GM12873 (cell line): ENCODE measurements around the gene GDNF.

Experiments
- CTCF ChIP-seq: IDR thresholded peaks from 2 replicates; pipeline ENCODE4 v1.5.1; 2012; ENCODE audit warnings: low read depth, mild to moderate bottlenecking, moderate library complexity, low read length, control low read depth; ENCODE audit not compliant: insufficient read depth; ENCODE audit errors: missing control alignments

GDNF gene

GRCh38 chr5:37839407-37840052, at the start of gene GDNF:
TSS of gene GDNF (minus strand) at chr5:37840041. CDS start at chr5:37834796, 5,245 bp downstream.
- no peak for TF ChIP-seq CTCF

GRCh38 chr5:37888476-37888875, 48.6 kb upstream of the GDNF start:
- TF ChIP-seq CTCF = no peak

- no peak for TF ChIP-seq CTCF
These were observed 46.5 kb upstream of the GDNF start for GRCh38 chr5:37886242-37886905.

- TF ChIP-seq CTCF = no peak
These were observed 42.8 kb upstream of the GDNF start for GRCh38 chr5:37882636-37883035.

- no peak for TF ChIP-seq CTCF
These were observed 41.5 kb upstream of the GDNF start for GRCh38 chr5:37881359-37881758.

GRCh38 chr5:37876943-37877342, 37.1 kb upstream of the GDNF start:
- TF ChIP-seq CTCF = no peak

- TF ChIP-seq CTCF = no peak
These were observed 36.4 kb upstream of the GDNF start for GRCh38 chr5:37876245-37876644.
